ENCODE measurements around the gene ADNP2.

The ADNP2 gene

DNA sequence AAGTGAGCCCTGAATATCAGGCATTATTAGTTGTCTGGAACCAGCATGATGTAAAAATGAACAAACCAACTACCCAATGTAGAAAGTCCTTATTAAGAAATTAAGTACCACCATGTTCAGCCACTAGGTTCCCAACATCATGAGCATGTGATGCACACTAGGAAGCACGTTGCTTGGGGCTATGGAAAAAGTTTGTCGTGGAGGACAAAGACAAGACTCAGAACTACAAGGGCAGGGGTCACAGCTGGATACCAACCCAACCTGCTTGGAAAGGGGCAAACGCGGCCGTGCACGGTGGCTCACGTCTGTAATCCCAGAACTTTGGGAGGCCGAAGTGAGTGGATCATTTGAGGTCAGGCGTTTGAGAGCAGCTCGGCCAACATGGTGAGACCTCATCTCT lies 64.0 kb downstream of the ADNP2 start:
- no peak overlapping the region for H3K4me3 ChIP-seq (ENCODE audit: low read depth, low read length)
- H3K9ac ChIP-seq, result no peak overlapping the region
- H3K79me2 ChIP-seq, result no peaks in the 10 kb centered on the region
- H3K27ac ChIP-seq, result no peak overlapping the region
- H3K4me2 ChIP-seq (ENCODE audit: low read length), result no peak overlapping the region
- H3K4me1 ChIP-seq, result no peaks in the 10 kb centered on the region
- H3K9me3 ChIP-seq (ENCODE audit: control insufficient read depth, low read length), result no peaks in the 10 kb centered on the region
- TF ChIP-seq, protein P1, sequence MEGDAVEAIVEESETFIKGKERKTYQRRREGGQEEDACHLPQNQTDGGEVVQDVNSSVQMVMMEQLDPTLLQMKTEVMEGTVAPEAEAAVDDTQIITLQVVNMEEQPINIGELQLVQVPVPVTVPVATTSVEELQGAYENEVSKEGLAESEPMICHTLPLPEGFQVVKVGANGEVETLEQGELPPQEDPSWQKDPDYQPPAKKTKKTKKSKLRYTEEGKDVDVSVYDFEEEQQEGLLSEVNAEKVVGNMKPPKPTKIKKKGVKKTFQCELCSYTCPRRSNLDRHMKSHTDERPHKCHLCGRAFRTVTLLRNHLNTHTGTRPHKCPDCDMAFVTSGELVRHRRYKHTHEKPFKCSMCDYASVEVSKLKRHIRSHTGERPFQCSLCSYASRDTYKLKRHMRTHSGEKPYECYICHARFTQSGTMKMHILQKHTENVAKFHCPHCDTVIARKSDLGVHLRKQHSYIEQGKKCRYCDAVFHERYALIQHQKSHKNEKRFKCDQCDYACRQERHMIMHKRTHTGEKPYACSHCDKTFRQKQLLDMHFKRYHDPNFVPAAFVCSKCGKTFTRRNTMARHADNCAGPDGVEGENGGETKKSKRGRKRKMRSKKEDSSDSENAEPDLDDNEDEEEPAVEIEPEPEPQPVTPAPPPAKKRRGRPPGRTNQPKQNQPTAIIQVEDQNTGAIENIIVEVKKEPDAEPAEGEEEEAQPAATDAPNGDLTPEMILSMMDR (IDR thresholded peaks at IDR 0.05), result no peak
- H3K27me3 ChIP-seq (ENCODE audit: control insufficient read depth, insufficient read depth, low read length), result no peaks in the 10 kb centered on the region
- H3K36me3 ChIP-seq (ENCODE audit: control insufficient read depth, insufficient read depth, low read length), result no peaks in the 10 kb centered on the region
- no peak overlapping the region for H2AFZ ChIP-seq

DNA sequence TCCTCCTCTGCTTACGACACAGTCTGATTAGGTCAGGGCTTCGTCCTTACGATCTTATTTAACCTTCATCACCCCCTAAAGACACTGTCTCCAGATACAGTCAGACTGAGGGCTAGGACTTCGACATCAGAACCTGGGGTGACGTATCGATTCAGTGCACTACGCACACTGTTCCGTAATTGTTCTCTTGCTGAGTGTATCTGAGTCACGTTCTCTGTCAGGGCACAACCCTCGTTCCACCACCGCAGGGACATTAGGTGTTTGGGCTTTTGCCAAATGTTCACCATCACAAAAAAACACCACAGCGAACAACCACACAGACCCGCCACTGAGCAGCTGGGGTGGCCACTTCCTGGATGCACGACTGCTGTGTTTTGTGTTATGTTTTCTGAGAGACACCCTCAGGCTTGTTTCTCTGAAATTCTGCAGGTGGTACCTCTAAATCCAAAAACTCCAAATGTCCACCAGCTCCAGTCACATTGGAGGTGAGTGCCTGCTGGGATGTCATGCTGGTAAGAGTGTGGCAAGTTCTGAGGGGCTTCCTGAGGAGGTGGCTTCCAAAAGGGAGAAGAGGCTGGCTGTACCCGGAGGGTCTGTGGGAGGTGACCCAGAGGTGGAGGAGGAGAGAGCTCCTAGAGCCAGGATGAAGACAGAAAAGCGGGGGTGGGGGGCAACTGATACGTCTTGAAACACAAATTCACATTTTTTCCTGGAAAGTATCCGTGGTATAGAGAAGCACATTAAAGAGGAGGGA lies 66.6 kb downstream of the ADNP2 start:
- Histone ChIP-seq H3K36me3 (ENCODE audit: control insufficient read depth, insufficient read depth, low read length) (no peaks in the 10 kb centered on the region), H3K79me2 (no peaks in the 10 kb centered on the region), H3K4me2 (ENCODE audit: low read length) (no peak overlapping the region), H2AFZ (no peak overlapping the region), H3K9ac (no peak overlapping the region), H3K27ac (no peak overlapping the region), H3K27me3 (ENCODE audit: control insufficient read depth, insufficient read depth, low read length) (no peaks in the 10 kb centered on the region), H3K4me1 (no peaks in the 10 kb centered on the region), H3K4me3 (ENCODE audit: low read depth, low read length) (no peak overlapping the region), H3K9me3 (ENCODE audit: control insufficient read depth, low read length) (no peaks in the 10 kb centered on the region)
- TF ChIP-seq, protein P1 (IDR thresholded peaks at IDR 0.05), result no peak

DNA sequence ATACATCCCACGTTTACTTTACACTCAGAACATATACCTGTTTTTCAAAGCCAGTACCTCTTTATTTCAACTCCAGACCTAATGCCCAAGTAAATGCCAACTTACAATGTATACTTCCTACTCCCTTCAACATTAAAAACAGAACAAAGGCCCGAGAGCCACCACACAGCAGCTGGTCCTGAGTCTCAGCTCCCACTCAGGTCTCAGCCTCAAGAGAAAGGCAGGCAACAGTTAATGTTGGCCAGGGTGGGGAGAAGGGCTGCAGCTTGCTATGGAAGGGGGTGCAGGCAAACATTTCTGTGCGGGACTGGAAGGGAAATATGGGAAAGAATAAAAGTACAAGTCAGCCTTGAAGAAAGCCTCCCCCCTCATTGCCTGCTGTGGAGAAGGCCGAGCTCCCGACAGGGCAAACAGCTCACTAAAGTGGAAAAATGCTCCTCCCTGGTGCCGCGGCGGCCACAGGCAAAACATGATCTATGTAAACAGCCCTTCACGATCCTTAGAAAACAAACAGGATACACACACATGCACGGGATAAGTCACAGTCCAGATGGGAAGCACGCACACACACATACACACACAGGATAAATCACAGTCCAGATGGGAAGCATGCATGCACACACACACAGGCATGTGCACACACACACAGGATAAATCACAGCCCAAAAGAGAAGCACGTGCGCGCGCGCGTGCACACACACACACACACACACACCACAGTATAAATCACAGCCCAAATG lies 67.4 kb downstream of the ADNP2 start:
- Histone ChIP-seq H3K4me2 (ENCODE audit: low read length) (no peak overlapping the region), H3K9ac (no peak overlapping the region), H3K36me3 (ENCODE audit: control insufficient read depth, insufficient read depth, low read length) (no peaks in the 10 kb centered on the region), H2AFZ (no peak overlapping the region), H3K4me3 (ENCODE audit: low read depth, low read length) (no peak overlapping the region), H3K4me1 (no peaks in the 10 kb centered on the region), H3K27ac (no peak overlapping the region), H3K27me3 (ENCODE audit: control insufficient read depth, insufficient read depth, low read length) (no peaks in the 10 kb centered on the region), H3K9me3 (ENCODE audit: control insufficient read depth, low read length) (no peaks in the 10 kb centered on the region), H3K79me2 (no peaks in the 10 kb centered on the region)
- TF ChIP-seq, protein P1 (IDR thresholded peaks at IDR 0.05), result no peak

DNA sequence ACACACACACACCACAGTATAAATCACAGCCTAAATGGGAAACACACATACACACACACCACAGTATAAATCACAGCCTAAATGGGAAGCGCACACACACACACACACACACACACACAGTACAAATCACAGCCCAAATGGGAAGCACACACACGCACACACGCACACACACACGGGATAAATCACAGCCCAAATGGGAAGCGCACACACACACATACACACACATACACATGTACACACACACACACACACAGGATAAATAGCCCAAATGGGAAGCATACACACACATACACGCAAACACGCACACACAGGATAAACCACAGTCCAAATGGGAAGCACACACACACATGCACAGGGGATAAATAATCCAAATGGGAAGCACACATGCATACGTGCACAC lies 68.1 kb downstream of the ADNP2 start:
- Histone ChIP-seq H3K36me3 (ENCODE audit: control insufficient read depth, insufficient read depth, low read length) (no peaks in the 10 kb centered on the region), H3K79me2 (no peaks in the 10 kb centered on the region), H3K4me1 (peaks cover 3% of the 10 kb centered on the region), H3K4me3 (ENCODE audit: low read depth, low read length) (no peak overlapping the region), H2AFZ (no peak overlapping the region), H3K27ac (no peak overlapping the region), H3K4me2 (ENCODE audit: low read length) (no peak overlapping the region), H3K27me3 (ENCODE audit: control insufficient read depth, insufficient read depth, low read length) (no peaks in the 10 kb centered on the region), H3K9me3 (ENCODE audit: control insufficient read depth, low read length) (no peaks in the 10 kb centered on the region), H3K9ac (no peak overlapping the region)
- TF ChIP-seq, protein P1 (IDR thresholded peaks at IDR 0.05), result no peak

Measured in parathyroid adenoma (tissue), 2 donors.